ENCODE measurements around the gene NADK2.

- TF ChIP-seq, protein P1, sequence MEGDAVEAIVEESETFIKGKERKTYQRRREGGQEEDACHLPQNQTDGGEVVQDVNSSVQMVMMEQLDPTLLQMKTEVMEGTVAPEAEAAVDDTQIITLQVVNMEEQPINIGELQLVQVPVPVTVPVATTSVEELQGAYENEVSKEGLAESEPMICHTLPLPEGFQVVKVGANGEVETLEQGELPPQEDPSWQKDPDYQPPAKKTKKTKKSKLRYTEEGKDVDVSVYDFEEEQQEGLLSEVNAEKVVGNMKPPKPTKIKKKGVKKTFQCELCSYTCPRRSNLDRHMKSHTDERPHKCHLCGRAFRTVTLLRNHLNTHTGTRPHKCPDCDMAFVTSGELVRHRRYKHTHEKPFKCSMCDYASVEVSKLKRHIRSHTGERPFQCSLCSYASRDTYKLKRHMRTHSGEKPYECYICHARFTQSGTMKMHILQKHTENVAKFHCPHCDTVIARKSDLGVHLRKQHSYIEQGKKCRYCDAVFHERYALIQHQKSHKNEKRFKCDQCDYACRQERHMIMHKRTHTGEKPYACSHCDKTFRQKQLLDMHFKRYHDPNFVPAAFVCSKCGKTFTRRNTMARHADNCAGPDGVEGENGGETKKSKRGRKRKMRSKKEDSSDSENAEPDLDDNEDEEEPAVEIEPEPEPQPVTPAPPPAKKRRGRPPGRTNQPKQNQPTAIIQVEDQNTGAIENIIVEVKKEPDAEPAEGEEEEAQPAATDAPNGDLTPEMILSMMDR (conservative IDR thresholded peaks at IDR 0.05 in 1 of 2, IDR thresholded peaks at IDR 0.05 in 1 of 2; ENCODE audit: low read depth in 1 of 2, low read length in 2 of 2): no peak
- TF ChIP-seq EZH2 (IDR thresholded peaks at IDR 0.05; ENCODE audit: low read length, missing control alignments): no peak
These were observed 2.1 kb downstream of the NADK2 start for GRCh38 chr5:36239370-36240293.
